ENCODE measurements around the gene SLAMF9. TPM values are rescaled to one million over a fixed set of nuclear protein-coding genes. Genes with fewer than 3 reads are reported as not detected.

Gene SLAMF9
- total RNA-seq, 2 experiments from 2014 or later: not detected

- Mint-ChIP-seq H3K36me3 (ENCODE audit: low read depth) (peaks cover 67% of the 10 kb centered on the region), H3K27ac (peak overlapping the region; percentile 44), H3K27me3 (no peaks in the 10 kb centered on the region), H3K4me3 (no peak overlapping the region), H3K9me3 (no peaks in the 10 kb centered on the region), H3K4me1 (ENCODE audit: low read depth) (peaks cover 62% of the 10 kb centered on the region)
- DNase-seq (no peak), ATAC-seq (no peak)
- intact Hi-C loops (cut with micrococcal nuclease): no loop called here
- no peak for TF ChIP-seq CTCF (IDR thresholded peaks at IDR 0.05)
- CTCF ChIA-PET: interaction anchor here (1.6 kb wide), 1 partner anchor 28 kb away, joined by 4 read pairs; no protein-coding TSS in a partner anchor
- POLR2A ChIA-PET: interaction anchor here (1.4 kb wide), 1 partner anchor 18 kb away, joined by 4 read pairs; no protein-coding TSS in a partner anchor
These were observed 33.8 kb downstream of the SLAMF9 start for GRCh38 chr1:159920202-159920601.

- H3K9me3 Mint-ChIP-seq: no peaks in the 10 kb centered on the region
- ChIA-PET CTCF (interaction anchor here (2.3 kb wide), 1 partner anchor 88 kb away, joined by 11 read pairs; no protein-coding TSS in a partner anchor), POLR2A (no interaction called here)
- no peak for TF ChIP-seq CTCF (IDR thresholded peaks at IDR 0.05)
- H3K27me3 Mint-ChIP-seq: no peaks in the 10 kb centered on the region
- DNase-seq (no peak), ATAC-seq (no peak)
- intact Hi-C loops (cut with micrococcal nuclease): no loop called here
- H3K36me3 Mint-ChIP-seq (ENCODE audit: low read depth): peaks cover 71% of the 10 kb centered on the region
- peaks cover 66% of the 10 kb centered on the region for H3K4me1 Mint-ChIP-seq (ENCODE audit: low read depth)
- no peak overlapping the region for H3K4me3 Mint-ChIP-seq
- peak overlapping the region; percentile 39 for H3K27ac Mint-ChIP-seq
These were observed 34.7 kb downstream of the SLAMF9 start for GRCh38 chr1:159919236-159919865.

GRCh38 chr1:159918352-159919200 is 35.5 kb downstream of the SLAMF9 start:
- H3K36me3 Mint-ChIP-seq (ENCODE audit: low read depth): peaks cover 64% of the 10 kb centered on the region
- POLR2A ChIA-PET: no interaction called here

GRCh38 chr1:159917533-159918351 is 36.3 kb downstream of the SLAMF9 start:
- no peak for TF ChIP-seq CTCF (IDR thresholded peaks at IDR 0.05)
- Mint-ChIP-seq H3K36me3 (ENCODE audit: low read depth) (peaks cover 56% of the 10 kb centered on the region), H3K4me1 (ENCODE audit: low read depth) (peaks cover 66% of the 10 kb centered on the region), H3K27ac (peak overlapping the region; percentile 62), H3K27me3 (no peaks in the 10 kb centered on the region), H3K4me3 (no peak overlapping the region), H3K9me3 (no peaks in the 10 kb centered on the region)
- DNase-seq (no peak), ATAC-seq (no peak)
- ChIA-PET CTCF (interaction anchor here (0.6 to 2.3 kb wide), 2 partner anchors 90 to 428 kb away, joined by 3 to 11 read pairs; no protein-coding TSS in a partner anchor), POLR2A (interaction anchor here (1.5 kb wide), 1 partner anchor 98 kb away, joined by 4 read pairs; no protein-coding TSS in a partner anchor)
- intact Hi-C loops (cut with micrococcal nuclease): no loop called here

More at GRCh38 chr1:159918352-159919200, 35.5 kb downstream of the SLAMF9 start:
- H3K9me3 Mint-ChIP-seq: no peaks in the 10 kb centered on the region
- DNase-seq: no peak
- no peaks in the 10 kb centered on the region for H3K27me3 Mint-ChIP-seq
- no peak for TF ChIP-seq CTCF (IDR thresholded peaks at IDR 0.05)
- H3K27ac Mint-ChIP-seq: peak overlapping the region; percentile 62
- H3K4me3 Mint-ChIP-seq: no peak overlapping the region
- ATAC-seq: no peak
- CTCF ChIA-PET: interaction anchor here (0.6 to 2.3 kb wide), 2 partner anchors 89 to 427 kb away, joined by 3 to 11 read pairs; no protein-coding TSS in a partner anchor
- intact Hi-C loops (cut with micrococcal nuclease): no loop called here
- H3K4me1 Mint-ChIP-seq (ENCODE audit: low read depth): peaks cover 70% of the 10 kb centered on the region

Measured in activated CD8-positive, alpha-beta T cell treated with anti-CD3 and anti-CD28 coated beads for 36 hours (primary cell).